Esophagus squamous epithelium (tissue), 4 donors: ENCODE measurements around the gene EMD.

Experiments used
- POLR2A ChIP-seq, 4 donors: fragments of 450-650 bp; IDR thresholded peaks; one replicate each; pipeline ENCODE4 v1.6.1; 2017; ENCODE audit warnings: antibody characterized with exemption in 4 of 4, mild to moderate bottlenecking in 4 of 4, moderate library complexity in 3 of 4
- TF ChIP-seq, protein P1 (sequence below), 6 experiments: fragments of 450-650 bp in 4 of 6; fragments of 200-600 bp in 2 of 6; sonication (generic) in 2 of 6; IDR thresholded peaks; one replicate each; pipeline ENCODE4 v1.5.1; 2016 to 2019; ENCODE audit warnings: antibody characterized with exemption in 6 of 6, mild to moderate bottlenecking in 4 of 6, moderate library complexity in 4 of 6

DNA sequence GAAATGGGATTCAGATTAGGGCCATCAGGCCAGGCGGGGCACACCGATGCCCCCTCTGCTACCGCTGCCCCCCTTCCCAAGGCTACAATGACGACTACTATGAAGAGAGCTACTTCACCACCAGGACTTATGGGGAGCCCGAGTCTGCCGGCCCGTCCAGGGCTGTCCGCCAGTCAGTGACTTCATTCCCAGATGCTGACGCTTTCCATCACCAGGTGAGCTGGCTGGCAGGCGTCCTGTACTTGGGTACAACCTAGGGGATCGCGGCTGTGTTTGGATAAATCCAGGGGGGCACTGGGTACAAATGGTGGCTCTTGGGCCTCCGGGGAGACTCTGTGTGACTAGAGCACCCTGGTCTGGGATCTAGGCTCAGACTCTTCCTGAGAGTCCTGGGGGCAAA, 1.1 kb downstream of the EMD start:
- TF ChIP-seq, protein P1, sequence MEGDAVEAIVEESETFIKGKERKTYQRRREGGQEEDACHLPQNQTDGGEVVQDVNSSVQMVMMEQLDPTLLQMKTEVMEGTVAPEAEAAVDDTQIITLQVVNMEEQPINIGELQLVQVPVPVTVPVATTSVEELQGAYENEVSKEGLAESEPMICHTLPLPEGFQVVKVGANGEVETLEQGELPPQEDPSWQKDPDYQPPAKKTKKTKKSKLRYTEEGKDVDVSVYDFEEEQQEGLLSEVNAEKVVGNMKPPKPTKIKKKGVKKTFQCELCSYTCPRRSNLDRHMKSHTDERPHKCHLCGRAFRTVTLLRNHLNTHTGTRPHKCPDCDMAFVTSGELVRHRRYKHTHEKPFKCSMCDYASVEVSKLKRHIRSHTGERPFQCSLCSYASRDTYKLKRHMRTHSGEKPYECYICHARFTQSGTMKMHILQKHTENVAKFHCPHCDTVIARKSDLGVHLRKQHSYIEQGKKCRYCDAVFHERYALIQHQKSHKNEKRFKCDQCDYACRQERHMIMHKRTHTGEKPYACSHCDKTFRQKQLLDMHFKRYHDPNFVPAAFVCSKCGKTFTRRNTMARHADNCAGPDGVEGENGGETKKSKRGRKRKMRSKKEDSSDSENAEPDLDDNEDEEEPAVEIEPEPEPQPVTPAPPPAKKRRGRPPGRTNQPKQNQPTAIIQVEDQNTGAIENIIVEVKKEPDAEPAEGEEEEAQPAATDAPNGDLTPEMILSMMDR (IDR thresholded peaks at IDR 0.05) = no peak
- TF ChIP-seq POLR2A (IDR thresholded peaks at IDR 0.05) = no peak
